GM23338 (cell line): ENCODE data around the gene COPZ1. TPM values are rescaled to one million over a fixed set of nuclear protein-coding genes. Genes with fewer than 3 reads are reported as not detected.

ENCODE experiments used
- ATAC-seq: fragments of 200-7000 bp; cut with Tn5 transposase; 3 replicates; pipeline ENCODE4 v1.9.1; 2020
- DNase-seq: peaks from one replicate; pipeline ENCODE4 v3.0.0-alpha.2; 2015; ENCODE audit warnings: low spot score
- H2AFZ ChIP-seq: fragments of 200-600 bp; sonication (generic); 2 replicates; pipeline ENCODE4 v1.8.0; 2016; ENCODE audit warnings: antibody characterized with exemption, mild to moderate bottlenecking, moderate library complexity
- H3F3A ChIP-seq: fragments of 200-600 bp; sonication (generic); replicated peaks from 2 replicates; pipeline ENCODE4 v1.8.0; 2017; ENCODE audit warnings: antibody characterized with exemption, mixed run types, low read depth
- H3K27ac ChIP-seq: fragments of 200-600 bp; sonication (generic); 2 replicates; pipeline ENCODE4 v1.6.1; 2016; ENCODE audit warnings: low read depth
- H3K27me3 ChIP-seq: fragments of 200-600 bp; sonication (generic); 2 replicates; pipeline ENCODE4 v1.8.0; 2016; ENCODE audit warnings: mild to moderate bottlenecking, mixed run types, moderate library complexity; ENCODE audit not compliant: insufficient read depth
- H3K36me3 ChIP-seq: fragments of 200-600 bp; sonication (generic); 2 replicates; pipeline ENCODE4 v1.8.0; 2016; ENCODE audit warnings: mild to moderate bottlenecking; ENCODE audit not compliant: insufficient read depth
- H3K4me1 ChIP-seq: fragments of 200-600 bp; sonication (generic); 2 replicates; pipeline ENCODE4 v1.8.0; 2016; ENCODE audit warnings: mild to moderate bottlenecking, moderate library complexity; ENCODE audit not compliant: insufficient read depth
- H3K4me2 ChIP-seq: fragments of 200-600 bp; sonication (generic); 2 replicates; pipeline ENCODE4 v1.7.1; 2017; ENCODE audit warnings: mixed run types
- H3K4me3 ChIP-seq: fragments of 200-600 bp; sonication (generic); 2 replicates; pipeline ENCODE4 v1.6.1; 2016; ENCODE audit warnings: mixed run types
- H3K79me2 ChIP-seq: fragments of 200-600 bp; sonication (generic); replicated peaks from 2 replicates; pipeline ENCODE4 v1.8.0; 2017; ENCODE audit warnings: mild to moderate bottlenecking; ENCODE audit not compliant: insufficient read depth
- H3K9me2 ChIP-seq: fragments of 200-600 bp; sonication (generic); 2 replicates; pipeline ENCODE4 v1.8.0; 2017; ENCODE audit not compliant: insufficient read depth
- H4K20me1 ChIP-seq: fragments of 200-600 bp; sonication (generic); replicated peaks from 2 replicates; pipeline ENCODE4 v1.8.0; 2017; ENCODE audit warnings: mild to moderate bottlenecking; ENCODE audit not compliant: insufficient read depth
- H3K27ac Mint-ChIP-seq: 2 replicates; pipeline ENCODE4 v1.8.0; 2020; ENCODE audit warnings: inconsistent platforms, mild to moderate bottlenecking, moderate library complexity, mixed read lengths
- H3K27me3 Mint-ChIP-seq: 3 replicates; pipeline ENCODE4 v1.8.0; 2022; ENCODE audit warnings: low read depth, mild to moderate bottlenecking, moderate library complexity, mixed read lengths, inconsistent platforms; ENCODE audit not compliant: insufficient read depth, poor library complexity
- H3K36me3 Mint-ChIP-seq: 3 replicates; pipeline ENCODE4 v1.8.0; 2021; ENCODE audit warnings: low read depth, mild to moderate bottlenecking, inconsistent platforms, moderate library complexity, mixed read lengths
- H3K4me1 Mint-ChIP-seq: 3 replicates; pipeline ENCODE4 v1.8.0; 2020; ENCODE audit warnings: mild to moderate bottlenecking, inconsistent platforms, mixed read lengths
- H3K4me3 Mint-ChIP-seq: 3 replicates; pipeline ENCODE4 v1.8.0; 2021; ENCODE audit warnings: moderate library complexity, mild to moderate bottlenecking, inconsistent platforms, mixed read lengths
- H3K9me3 Mint-ChIP-seq: 3 replicates; pipeline ENCODE4 v1.8.0; 2020; ENCODE audit warnings: moderate library complexity, mild to moderate bottlenecking, inconsistent platforms, mixed read lengths
- CREB1 ChIP-seq: fragments of 250-450 bp; sonication (Bioruptor Pico); IDR thresholded peaks from 2 replicates; pipeline ENCODE4 v1.5.0; 2020; ENCODE audit warnings: low read depth, mild to moderate bottlenecking, moderate library complexity
- EZH2 ChIP-seq: fragments of 200-600 bp; sonication (generic); IDR thresholded peaks from one replicate; pipeline ENCODE4 v1.8.0; 2017; ENCODE audit warnings: antibody characterized with exemption, mild to moderate bottlenecking, low read depth; ENCODE audit not compliant: unreplicated experiment
- EZH2phosphoT487 ChIP-seq: fragments of 200-600 bp; sonication (generic); IDR thresholded peaks from one replicate; pipeline ENCODE4 v1.8.1; 2018; ENCODE audit warnings: antibody characterized with exemption; ENCODE audit not compliant: unreplicated experiment
- JUNB ChIP-seq: IDR thresholded peaks from one replicate; pipeline ENCODE4 v1.6.1; 2016; ENCODE audit warnings: antibody characterized with exemption; ENCODE audit not compliant: unreplicated experiment
- NANOG ChIP-seq: IDR thresholded peaks from 2 replicates; pipeline ENCODE4 v1.6.1; 2016; ENCODE audit warnings: antibody characterized with exemption, borderline replicate concordance
- POLR2AphosphoS5 ChIP-seq: IDR thresholded peaks from 2 replicates; pipeline ENCODE4 v1.6.1; 2016; ENCODE audit warnings: antibody characterized with exemption, low read depth
- REST ChIP-seq: IDR thresholded peaks from one replicate; pipeline ENCODE4 v1.6.1; 2018; ENCODE audit warnings: antibody characterized with exemption; ENCODE audit not compliant: unreplicated experiment
- ZNF114 ChIP-seq: fragments of 250-450 bp; sonication (Bioruptor Pico); IDR thresholded peaks from 2 replicates; pipeline ENCODE4 v1.5.0; 2020; ENCODE audit warnings: mild to moderate bottlenecking, moderate library complexity
- ZNF331 ChIP-seq: fragments of 250-450 bp; sonication (Bioruptor Pico); IDR thresholded peaks from 2 replicates; pipeline ENCODE4 v1.5.0; 2020; ENCODE audit warnings: low read depth, mild to moderate bottlenecking, moderate library complexity
- polyA plus RNA-seq: library from polyadenylated mRNA; unstranded; fragments of >200 nt; fragmentation: Nextera tagmentation; extraction: Ambion mirVana; gene quantifications from 2 replicates; pipeline ENCODE4 v1.2.1, GENCODE V29; 2016
- total RNA-seq: library from RNA; depleted of rRNA; stranded (reverse); fragments of >200 nt; shearing (Covaris generic); gene quantifications from 2 replicates; pipeline ENCODE4 v1.2.3, GENCODE V29; 2014
- TF ChIP-seq, protein P1 (sequence below): IDR thresholded peaks from 2 replicates; pipeline ENCODE4 v1.6.1; 2016; ENCODE audit warnings: antibody characterized with exemption
- TF ChIP-seq, protein P2 (sequence below), 2 experiments: fragments of 200-600 bp in 1 of 2; sonication (generic) in 1 of 2; conservative IDR thresholded peaks; 2 replicates each; pipeline versions ENCODE4 v1.5.1 to v1.6.1; 2016 to 2017; ENCODE audit warnings: antibody characterized with exemption in 2 of 2, low read depth in 2 of 2, mild to moderate bottlenecking in 2 of 2, moderate library complexity in 1 of 2

Gene COPZ1
- total and polyA plus RNA-seq, 2 experiments from 2014 or later, result 79.9 to 91.2 TPM

GRCh38 chr12:54394986-54395385 is 70.1 kb downstream of the COPZ1 start:
- H3K4me2 ChIP-seq, result no peak overlapping the region
- H4K20me1 ChIP-seq, result no peaks in the 10 kb centered on the region; the same call in 1 of the 2 replicates
- peaks cover 15% of the 10 kb centered on the region for H3K27me3 ChIP-seq
- H3K4me3 ChIP-seq, result no peak overlapping the region
- no peak overlapping the region for H3K27ac ChIP-seq
- Mint-ChIP-seq H3K4me3 (no peak overlapping the region; the same call in 2 of the 3 replicates), H3K27ac (no peak overlapping the region), H3K9me3 (no peaks in the 10 kb centered on the region), H3K27me3 (peaks cover 18% of the 10 kb centered on the region), H3K4me1 (peaks cover 32% of the 10 kb centered on the region), H3K36me3 (peaks cover 40% of the 10 kb centered on the region)
- H3F3A ChIP-seq, result no peaks in the 10 kb centered on the region
- peaks cover 27% of the 10 kb centered on the region for H3K4me1 ChIP-seq
- ATAC-seq, result no peak
- H3K79me2 ChIP-seq, result no peaks in the 10 kb centered on the region
- TF ChIP-seq CREB1, result no peak
- no peak for TF ChIP-seq ZNF114 (CRISPR knock-in tag)
- TF ChIP-seq POLR2AphosphoS5, result no peak
- no peak for TF ChIP-seq NANOG
- TF ChIP-seq, protein P1, sequence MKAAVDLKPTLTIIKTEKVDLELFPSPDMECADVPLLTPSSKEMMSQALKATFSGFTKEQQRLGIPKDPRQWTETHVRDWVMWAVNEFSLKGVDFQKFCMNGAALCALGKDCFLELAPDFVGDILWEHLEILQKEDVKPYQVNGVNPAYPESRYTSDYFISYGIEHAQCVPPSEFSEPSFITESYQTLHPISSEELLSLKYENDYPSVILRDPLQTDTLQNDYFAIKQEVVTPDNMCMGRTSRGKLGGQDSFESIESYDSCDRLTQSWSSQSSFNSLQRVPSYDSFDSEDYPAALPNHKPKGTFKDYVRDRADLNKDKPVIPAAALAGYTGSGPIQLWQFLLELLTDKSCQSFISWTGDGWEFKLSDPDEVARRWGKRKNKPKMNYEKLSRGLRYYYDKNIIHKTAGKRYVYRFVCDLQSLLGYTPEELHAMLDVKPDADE, result no peak
- no peak for TF ChIP-seq EZH2phosphoT487
- no peak for TF ChIP-seq JUNB
- no peak for TF ChIP-seq EZH2
- no peak for TF ChIP-seq REST
- no peak for TF ChIP-seq ZNF331 (CRISPR knock-in tag)
- no peak overlapping the region for H2AFZ ChIP-seq
- H3K36me3 ChIP-seq, result 0 out of 2 replicates have a peak, but pooled peaks cover 5% of the 10 kb centered on the region
- H3K9me2 ChIP-seq, result 0 out of 2 replicates have a peak, but pooled peaks cover 9% of the 10 kb centered on the region
- DNase-seq, result no peak

GRCh38 chr12:54395545-54395944 is 70.6 kb downstream of the COPZ1 start:
- Histone ChIP-seq H2AFZ (no peak overlapping the region), H3K4me3 (no peak overlapping the region), H3K27ac (no peak overlapping the region), H3K36me3 (0 out of 2 replicates have a peak, but pooled peaks cover 5% of the 10 kb centered on the region), H3K27me3 (peaks cover 15% of the 10 kb centered on the region), H4K20me1 (no peaks in the 10 kb centered on the region; the same call in 1 of the 2 replicates), H3K79me2 (no peaks in the 10 kb centered on the region), H3F3A (no peaks in the 10 kb centered on the region), H3K9me2 (0 out of 2 replicates have a peak, but pooled peaks cover 9% of the 10 kb centered on the region), H3K4me1 (peaks cover 23% of the 10 kb centered on the region), H3K4me2 (no peak overlapping the region)
- Mint-ChIP-seq H3K27me3 (peaks cover 18% of the 10 kb centered on the region), H3K4me3 (no peak overlapping the region), H3K27ac (no peak overlapping the region), H3K36me3 (peaks cover 40% of the 10 kb centered on the region), H3K9me3 (no peaks in the 10 kb centered on the region), H3K4me1 (peaks cover 28% of the 10 kb centered on the region)
- ATAC-seq, result no peak
- DNase-seq, result no peak
- TF ChIP-seq, protein P1, result no peak
- TF ChIP-seq, protein P2, sequence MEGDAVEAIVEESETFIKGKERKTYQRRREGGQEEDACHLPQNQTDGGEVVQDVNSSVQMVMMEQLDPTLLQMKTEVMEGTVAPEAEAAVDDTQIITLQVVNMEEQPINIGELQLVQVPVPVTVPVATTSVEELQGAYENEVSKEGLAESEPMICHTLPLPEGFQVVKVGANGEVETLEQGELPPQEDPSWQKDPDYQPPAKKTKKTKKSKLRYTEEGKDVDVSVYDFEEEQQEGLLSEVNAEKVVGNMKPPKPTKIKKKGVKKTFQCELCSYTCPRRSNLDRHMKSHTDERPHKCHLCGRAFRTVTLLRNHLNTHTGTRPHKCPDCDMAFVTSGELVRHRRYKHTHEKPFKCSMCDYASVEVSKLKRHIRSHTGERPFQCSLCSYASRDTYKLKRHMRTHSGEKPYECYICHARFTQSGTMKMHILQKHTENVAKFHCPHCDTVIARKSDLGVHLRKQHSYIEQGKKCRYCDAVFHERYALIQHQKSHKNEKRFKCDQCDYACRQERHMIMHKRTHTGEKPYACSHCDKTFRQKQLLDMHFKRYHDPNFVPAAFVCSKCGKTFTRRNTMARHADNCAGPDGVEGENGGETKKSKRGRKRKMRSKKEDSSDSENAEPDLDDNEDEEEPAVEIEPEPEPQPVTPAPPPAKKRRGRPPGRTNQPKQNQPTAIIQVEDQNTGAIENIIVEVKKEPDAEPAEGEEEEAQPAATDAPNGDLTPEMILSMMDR (conservative IDR thresholded peaks at IDR 0.05; ENCODE audit: low read depth in 2 of 2), result no peak
- TF ChIP-seq NANOG (no peak), EZH2phosphoT487 (no peak), POLR2AphosphoS5 (no peak), ZNF114 (CRISPR knock-in tag) (no peak)
